Esophagus muscularis mucosa (tissue), 4 donors: ENCODE results near the gene AKAP13. TPM values are rescaled to one million over a fixed set of nuclear protein-coding genes. Genes with fewer than 3 reads are reported as not detected.

Experiments used
- DNase-seq: peaks from one replicate; pipeline ENCODE4 v3.0.0-alpha.2; 2017; ENCODE audit errors: extremely low spot score
- H3K27ac ChIP-seq, 4 donors: fragments of 200-600 bp; sonication (generic); replicated peaks in 1 of 4; 1 replicate in 3 of 4; 2 replicates in 1 of 4; pipeline ENCODE4 v1.5.1; 2016 to 2019; ENCODE audit warnings: mild to moderate bottlenecking in 1 of 4
- H3K27me3 ChIP-seq, 4 donors: fragments of 200-600 bp; sonication (generic); one replicate each; pipeline versions ENCODE4 v1.5.1 to v1.6.0; 2016 to 2019
- H3K36me3 ChIP-seq, 4 donors: fragments of 200-600 bp; sonication (generic); one replicate each; pipeline ENCODE4 v1.5.1; 2016 to 2019
- H3K4me1 ChIP-seq, 4 donors: fragments of 200-600 bp; sonication (generic); one replicate each; pipeline ENCODE4 v1.5.1; 2016 to 2019
- H3K4me3 ChIP-seq, 4 donors: fragments of 200-600 bp; sonication (generic); 1 replicate in 2 of 4; 2 replicates in 2 of 4; pipeline ENCODE4 v1.5.1; 2016 to 2019; ENCODE audit warnings: mild to moderate bottlenecking in 4 of 4, moderate library complexity in 1 of 4
- H3K9me3 ChIP-seq, 4 donors: fragments of 200-600 bp; sonication (generic); 1 replicate in 3 of 4; 2 replicates in 1 of 4; pipeline ENCODE4 v1.5.1; 2016 to 2019
- CTCF ChIP-seq, 3 experiments: fragments of 200-600 bp in 2 of 3; fragments of 450-650 bp in 1 of 3; sonication (generic) in 2 of 3; IDR thresholded peaks; one replicate each; pipeline ENCODE4 v1.5.1; 2017 to 2019; ENCODE audit warnings: antibody characterized with exemption in 3 of 3, mild to moderate bottlenecking in 2 of 3, moderate library complexity in 1 of 3
- EP300 ChIP-seq: sonication (generic); formaldehyde crosslinking; IDR thresholded peaks from one replicate; pipeline ENCODE4 v1.6.1; 2017; ENCODE audit warnings: antibody characterized with exemption
- POLR2A ChIP-seq: fragments of 450-650 bp; IDR thresholded peaks from one replicate; pipeline ENCODE4 v1.6.1; 2017; ENCODE audit warnings: antibody characterized with exemption, moderate library complexity, mild to moderate bottlenecking, low read depth
- POLR2AphosphoS5 ChIP-seq, 2 donors: sonication (generic); formaldehyde crosslinking; IDR thresholded peaks; one replicate each; pipeline ENCODE4 v1.6.1; 2017; ENCODE audit warnings: antibody characterized with exemption in 2 of 2
- WGBS: methylation state at CpG from one replicate; pipeline ENCODE4 v1.1.5; 2018; 5-methylcytosine and 5-hydroxymethylcytosine counted together
- intact Hi-C: fragments of 100-400 bp; cut with DNase I; formaldehyde crosslinking; loops from one replicate; pipeline ENCODE4 v1.15.1; 2023
- total RNA-seq, 4 donors: library from RNA; depleted of rRNA; stranded (reverse); fragments of >200 nt; gene quantifications; one replicate each; pipeline versions ENCODE4 v1.1.0 to v1.2.1, GENCODE V29; 2016

Gene AKAP13
- total RNA-seq, 4 donors from 2014 or later: 232 to 323 (median 284) TPM

- no peaks in the 10 kb centered on the region for H3K36me3 ChIP-seq
- TF ChIP-seq EP300: no peak
- TF ChIP-seq POLR2A: no peak
- WGBS: 97% methylated on average over 4 of the region's 4 CpGs
- peaks cover 13 to 38% (median 26%) of the 10 kb centered on the region in 4 donors for H3K4me1 ChIP-seq
- no peak overlapping the region for H3K4me3 ChIP-seq
- H3K27me3 ChIP-seq: no peaks in the 10 kb centered on the region
- H3K9me3 ChIP-seq: no peaks in the 10 kb centered on the region
- intact Hi-C loops: loop anchor here (5.0 kb wide), 1 partner anchor 45 kb away; no protein-coding TSS in a partner anchor
- DNase-seq: no peak
- H3K27ac ChIP-seq: no peak overlapping the region
Observed at GRCh38 chr15:85792102-85792731, 411.8 kb downstream of the AKAP13 start.

- Histone ChIP-seq H3K4me3 (peak overlapping the region; percentile 81 to 96 (median 92)), H3K36me3 (no peaks in the 10 kb centered on the region), H3K27me3 (no peaks in the 10 kb centered on the region), H3K9me3 (no peaks in the 10 kb centered on the region), H3K4me1 (peaks cover 13 to 38% (median 26%) of the 10 kb centered on the region in 4 donors), H3K27ac (peak overlapping the region in 1 of 4 donors; percentile 88)
- 61% methylated on average over 14 of the region's 14 CpGs for WGBS
- TF ChIP-seq POLR2AphosphoS5 (IDR thresholded peaks at IDR 0.05) (no peak), EP300 (no peak), POLR2A (no peak), CTCF (IDR thresholded peaks at IDR 0.05) (no peak)
- intact Hi-C loops: loop anchor here (5.0 kb wide), 1 partner anchor 46 kb away; no protein-coding TSS in a partner anchor
- no peak for DNase-seq
Observed at GRCh38 chr15:85792912-85793590, 412.6 kb downstream of the AKAP13 start.

- DNase-seq: no peak
- intact Hi-C loops: loop anchor here (5.0 kb wide), 1 partner anchor 47 kb away; no protein-coding TSS in a partner anchor
- H3K4me1 ChIP-seq: peaks cover 13 to 38% (median 24%) of the 10 kb centered on the region in 4 donors
- TF ChIP-seq EP300 (no peak), CTCF (IDR thresholded peaks at IDR 0.05) (no peak), POLR2A (no peak), POLR2AphosphoS5 (IDR thresholded peaks at IDR 0.05) (no peak)
- WGBS: 3% methylated on average over 41 of the region's 56 CpGs
- peak overlapping the region; percentile 81 to 96 (median 92) for H3K4me3 ChIP-seq
- peak overlapping the region; percentile 88 to 97 (median 94) for H3K27ac ChIP-seq
- no peaks in the 10 kb centered on the region for H3K9me3 ChIP-seq
- H3K27me3 ChIP-seq: no peaks in the 10 kb centered on the region
- H3K36me3 ChIP-seq: no peaks in the 10 kb centered on the region
Observed at GRCh38 chr15:85793641-85794597, 413.5 kb downstream of the AKAP13 start.

- TF ChIP-seq POLR2AphosphoS5 (IDR thresholded peaks at IDR 0.05): peak; percentile 90 to 92
- peak; percentile 9 for TF ChIP-seq POLR2A
- no peak for TF ChIP-seq CTCF (IDR thresholded peaks at IDR 0.05)
- TF ChIP-seq EP300: no peak
Observed at GRCh38 chr15:85794598-85795336, 414.4 kb downstream of the AKAP13 start, which contains the start of gene KLHL25. TSS of gene KLHL25 (minus strand) at chr15:85794925. CDS start at chr15:85769810, 25,115 bp downstream.

More at GRCh38 chr15:85794598-85795336, 414.4 kb downstream of the AKAP13 start, which contains the start of gene KLHL25:
- Histone ChIP-seq H3K27me3 (no peaks in the 10 kb centered on the region), H3K9me3 (no peaks in the 10 kb centered on the region), H3K36me3 (no peaks in the 10 kb centered on the region), H3K27ac (peak within 1 kb of the TSS; percentile 88 to 97 (median 94)), H3K4me3 (peak within 1 kb of the TSS; percentile 81 to 96 (median 92)), H3K4me1 (peaks cover 13 to 38% (median 23%) of the 10 kb centered on the region in 4 donors)
- peak; percentile 97 for DNase-seq
- 2% methylated on average over 36 of the region's 71 CpGs for WGBS
- intact Hi-C loops: loop anchor here (5.0 kb wide), 1 partner anchor 47 kb away; no protein-coding TSS in a partner anchor
